ENCODE measurements around the gene DUSP22.

The DUSP22 gene

GRCh38 chr6:294656-295565 lies 2.6 kb downstream of the DUSP22 start:
- DNase-seq (ENCODE audit: extremely low read depth, insufficient read length): no peak
- TF ChIP-seq CTCF (IDR thresholded peaks at IDR 0.05; ENCODE audit: insufficient read depth, low read length, poor library complexity, severe bottlenecking): no peak
- Histone ChIP-seq H3K27me3 (replicated peaks; ENCODE audit: control insufficient read depth, insufficient read depth, low read length) (no peaks in the 10 kb centered on the region), H3K4me3 (replicated peaks; ENCODE audit: low read depth, low read length) (peak overlapping the region; percentile 53), H3K36me3 (ENCODE audit: control insufficient read depth, insufficient read depth, low read length) (no peaks in the 10 kb centered on the region)

- TF ChIP-seq CTCF (IDR thresholded peaks at IDR 0.05; ENCODE audit: insufficient read depth, low read length, poor library complexity, severe bottlenecking): peak; percentile 6
- Histone ChIP-seq H3K36me3 (ENCODE audit: control insufficient read depth, insufficient read depth, low read length) (no peaks in the 10 kb centered on the region; the same call in none of the 2 replicates), H3K27me3 (replicated peaks; ENCODE audit: control insufficient read depth, insufficient read depth, low read length) (no peaks in the 10 kb centered on the region), H3K4me3 (replicated peaks; ENCODE audit: low read depth, low read length) (peak overlapping the region; percentile 22)
- DNase-seq (ENCODE audit: extremely low read depth, insufficient read length): peak; percentile 71
Observed at GRCh38 chr6:296151-297122, 4.2 kb downstream of the DUSP22 start.

DNA sequence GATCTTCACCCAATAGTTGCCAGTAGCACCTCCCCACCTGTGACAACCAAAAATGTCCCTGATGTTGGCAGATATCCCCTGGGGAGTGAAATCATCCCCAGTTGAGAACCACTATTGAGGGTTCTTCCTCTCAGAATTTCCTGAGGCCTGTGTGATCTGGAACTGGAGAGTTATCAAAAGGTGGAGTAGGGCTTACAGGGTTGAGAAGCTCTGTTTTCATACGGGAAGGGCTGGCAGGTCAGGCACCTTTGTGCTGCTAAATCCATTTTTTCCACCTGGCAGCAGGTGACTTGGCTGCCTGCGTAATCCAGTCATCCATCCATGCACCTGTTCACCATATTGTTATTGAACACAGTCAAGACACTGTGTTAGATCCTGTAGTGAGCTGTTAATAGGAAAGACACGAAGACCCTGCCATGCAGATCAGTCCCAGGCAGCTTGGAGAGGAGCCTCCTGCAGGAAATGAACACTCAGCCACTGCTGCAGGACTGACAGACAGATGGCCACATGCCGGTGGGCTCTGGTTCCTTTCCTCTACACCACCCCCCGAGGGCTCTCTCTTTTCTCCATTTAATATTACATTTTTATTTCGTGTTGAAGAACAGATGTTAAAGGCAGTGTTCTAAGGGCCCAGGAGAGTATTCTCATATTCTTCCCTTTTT lies 5.4 kb downstream of the DUSP22 start:
- DNase-seq (ENCODE audit: extremely low read depth, insufficient read length): no peak
- H3K36me3 ChIP-seq (ENCODE audit: control insufficient read depth, insufficient read depth, low read length): peaks cover 5% of the 10 kb centered on the region
- no peaks in the 10 kb centered on the region for H3K27me3 ChIP-seq (replicated peaks; ENCODE audit: control insufficient read depth, insufficient read depth, low read length)
- no peak overlapping the region for H3K4me3 ChIP-seq (replicated peaks; ENCODE audit: low read depth, low read length)
- no peak for TF ChIP-seq CTCF (IDR thresholded peaks at IDR 0.05; ENCODE audit: insufficient read depth, low read length, poor library complexity, severe bottlenecking)

- DNase-seq (ENCODE audit: extremely low read depth, insufficient read length): no peak
- Histone ChIP-seq H3K27me3 (replicated peaks; ENCODE audit: control insufficient read depth, insufficient read depth, low read length) (no peaks in the 10 kb centered on the region), H3K4me3 (replicated peaks; ENCODE audit: low read depth, low read length) (no peak overlapping the region), H3K36me3 (ENCODE audit: control insufficient read depth, insufficient read depth, low read length) (peaks cover 7% of the 10 kb centered on the region)
- TF ChIP-seq CTCF (IDR thresholded peaks at IDR 0.05; ENCODE audit: insufficient read depth, low read length, poor library complexity, severe bottlenecking): no peak
Observed at GRCh38 chr6:298233-299103, 6.2 kb downstream of the DUSP22 start.
